H1 (cell line): ENCODE results near the gene SLFN12L. TPM values are rescaled to one million over a fixed set of nuclear protein-coding genes. Genes with fewer than 3 reads are reported as not detected.

Source experiments
- CTCF ChIA-PET: fragments of 300-600 bp; sonication (Branson Sonifier 250); formaldehyde crosslinking; loops from one replicate; lab custom pipeline; 2021; ENCODE audit not compliant: partially characterized antibody; lab: Charles Lee
- POLR2A ChIA-PET: fragments of 300-600 bp; sonication (Branson Sonifier 250); formaldehyde crosslinking; loops from one replicate; lab custom pipeline; 2021; ENCODE audit warnings: inconsistent platforms; ENCODE audit not compliant: partially characterized antibody; lab: Charles Lee
- DNase-seq, 2 experiments: peaks; one replicate each; pipeline versions ENCODE4 v3.0.0 to v3.0.0-alpha.2; 2010 to 2022; ENCODE audit warnings: low spot score in 2 of 2, low read depth in 1 of 2, mixed read lengths in 1 of 2
- FAIRE-seq: peaks from 2 replicates; lab custom pipeline; 2011; peaks lifted over from hg19 to GRCh38; lab: Jason Lieb, UNC
- H2AFZ ChIP-seq: 2 replicates; pipeline ENCODE4 v1.8.1; 2012; ENCODE audit warnings: low read length, inconsistent platforms
- H2AK5ac ChIP-seq: 2 replicates; pipeline ENCODE4 v1.6.1; 2013; ENCODE audit warnings: low read depth, low read length
- H2BK120ac ChIP-seq: replicated peaks from 2 replicates; pipeline ENCODE3; 2013; ENCODE audit warnings: low read depth, low read length, inconsistent platforms
- H2BK12ac ChIP-seq: 2 replicates; pipeline ENCODE4 v1.6.1; 2013; ENCODE audit warnings: low read depth, low read length
- H2BK15ac ChIP-seq: 2 replicates; pipeline ENCODE4 v1.6.1; 2013; ENCODE audit warnings: low read length
- H2BK20ac ChIP-seq: 2 replicates; pipeline ENCODE4 v1.6.1; 2013; ENCODE audit warnings: low read length
- H2BK5ac ChIP-seq: 2 replicates; pipeline ENCODE4 v1.6.1; 2013; ENCODE audit warnings: low read depth, low read length
- H3K14ac ChIP-seq: 2 replicates; pipeline ENCODE4 v1.6.1; 2013; ENCODE audit warnings: inconsistent platforms; ENCODE audit not compliant: insufficient read length
- H3K18ac ChIP-seq: 2 replicates; pipeline ENCODE4 v1.6.1; 2013; ENCODE audit warnings: low read length; ENCODE audit errors: extremely low read depth
- H3K23ac ChIP-seq: 2 replicates; pipeline ENCODE4 v1.6.1; 2013; ENCODE audit warnings: inconsistent platforms; ENCODE audit not compliant: insufficient read length
- H3K23me2 ChIP-seq: 2 replicates; pipeline ENCODE4 v1.6.1; 2013; ENCODE audit warnings: low read depth, low read length
- H3K27ac ChIP-seq: 2 replicates; pipeline ENCODE4 v1.6.1; 2011; ENCODE audit warnings: low read depth, low read length, inconsistent platforms
- H3K27me3 ChIP-seq, 4 experiments: replicated peaks in 1 of 4; 1 replicate in 1 of 4; 2 replicates in 3 of 4; pipeline versions ENCODE4 v1.6.1 to v1.8.1; 2011 to 2013; ENCODE audit warnings: low read length in 3 of 4, mild to moderate bottlenecking in 3 of 4, inconsistent platforms in 2 of 4, mixed read lengths in 2 of 4, moderate library complexity in 1 of 4; ENCODE audit not compliant: control insufficient read depth in 3 of 4, insufficient read depth in 3 of 4; ENCODE audit errors: extremely low read depth in 1 of 4
- H3K36me3 ChIP-seq, 4 experiments: 2 replicates each; pipeline versions ENCODE4 v1.6.1 to v1.8.1; 2011 to 2013; ENCODE audit warnings: mild to moderate bottlenecking in 4 of 4, low read length in 3 of 4, moderate library complexity in 2 of 4, control low read depth in 1 of 4, inconsistent platforms in 1 of 4; ENCODE audit not compliant: insufficient read depth in 4 of 4, control insufficient read depth in 2 of 4
- H3K4ac ChIP-seq: replicated peaks from 2 replicates; pipeline ENCODE3; 2013; ENCODE audit warnings: low read length, low read depth, mixed read lengths, inconsistent platforms; ENCODE audit not compliant: insufficient read length
- H3K4me1 ChIP-seq, 4 experiments: replicated peaks in 1 of 4; 1 replicate in 1 of 4; 2 replicates in 3 of 4; pipeline versions ENCODE4 v1.6.1 to v1.8.1; 2011 to 2013; ENCODE audit warnings: low read length in 3 of 4, inconsistent platforms in 2 of 4, mixed read lengths in 1 of 4; ENCODE audit not compliant: insufficient read depth in 4 of 4, control insufficient read depth in 3 of 4
- H3K4me2 ChIP-seq, 2 experiments: 2 replicates each; pipeline versions ENCODE4 v1.6.1 to v1.8.1; 2011 to 2013; ENCODE audit warnings: low read depth in 2 of 2, low read length in 2 of 2, control low read depth in 1 of 2, inconsistent platforms in 1 of 2, mild to moderate bottlenecking in 1 of 2; ENCODE audit not compliant: insufficient read depth in 1 of 2
- H3K4me3 ChIP-seq, 4 experiments: fragments of 200-600, 300-600 bp in 1 of 4; sonication (generic), shearing (Covaris generic), sonication (Bioruptor Twin) in 1 of 4; 2 replicates each; pipeline versions ENCODE4 v1.5.1 to v1.8.1; 2011 to 2016; ENCODE audit warnings: low read length in 4 of 4, low read depth in 3 of 4, control low read depth in 2 of 4, inconsistent platforms in 2 of 4, mild to moderate bottlenecking in 2 of 4, mixed read lengths in 1 of 4, moderate library complexity in 1 of 4; ENCODE audit not compliant: insufficient read depth in 2 of 4; ENCODE audit errors: extremely low read depth in 1 of 4
- H3K56ac ChIP-seq: replicated peaks from 2 replicates; pipeline ENCODE3; 2013; ENCODE audit warnings: low read depth, mild to moderate bottlenecking, mixed read lengths, low read length, inconsistent platforms; ENCODE audit not compliant: insufficient read length
- H3K79me1 ChIP-seq: 2 replicates; pipeline ENCODE4 v1.6.1; 2013; ENCODE audit warnings: low read depth, low read length, control low read depth
- H3K79me2 ChIP-seq, 2 experiments: 2 replicates each; pipeline versions ENCODE4 v1.6.1 to v1.8.1; 2012 to 2013; ENCODE audit warnings: low read length in 2 of 2, mild to moderate bottlenecking in 2 of 2, inconsistent platforms in 1 of 2; ENCODE audit not compliant: insufficient read depth in 2 of 2, control insufficient read depth in 1 of 2
- H3K9ac ChIP-seq, 4 experiments: replicated peaks in 1 of 4; 1 replicate in 1 of 4; 2 replicates in 3 of 4; pipeline versions ENCODE4 v1.6.1 to v1.8.1; 2011 to 2013; ENCODE audit warnings: low read depth in 3 of 4, low read length in 3 of 4, control low read depth in 2 of 4, mild to moderate bottlenecking in 2 of 4, moderate library complexity in 2 of 4, inconsistent platforms in 1 of 4; ENCODE audit errors: extremely low read depth in 1 of 4
- H3K9me3 ChIP-seq, 2 experiments: 2 replicates each; pipeline versions ENCODE4 v1.6.1 to v1.8.1; 2012 to 2013; ENCODE audit warnings: mild to moderate bottlenecking in 2 of 2, moderate library complexity in 2 of 2, control low read depth in 1 of 2, inconsistent platforms in 1 of 2, low read depth in 1 of 2, low read length in 1 of 2, mixed read lengths in 1 of 2; ENCODE audit not compliant: insufficient read depth in 2 of 2
- H4K20me1 ChIP-seq, 2 experiments: replicated peaks in 1 of 2; 2 replicates each; pipeline versions ENCODE3 to v1.8.1; 2011 to 2013; ENCODE audit warnings: inconsistent platforms in 2 of 2, low read length in 2 of 2, mild to moderate bottlenecking in 1 of 2; ENCODE audit not compliant: insufficient read depth in 2 of 2, control insufficient read depth in 1 of 2
- H4K5ac ChIP-seq: 2 replicates; pipeline ENCODE4 v1.6.1; 2013; ENCODE audit warnings: low read length, low read depth, mixed read lengths, inconsistent platforms; ENCODE audit not compliant: insufficient read length
- H4K8ac ChIP-seq: 2 replicates; pipeline ENCODE4 v1.8.0; 2013; ENCODE audit warnings: mild to moderate bottlenecking, moderate library complexity, low read length, inconsistent platforms; ENCODE audit not compliant: insufficient read depth; ENCODE audit errors: extremely low read depth
- H4K91ac ChIP-seq: replicated peaks from 2 replicates; pipeline ENCODE3; 2013; ENCODE audit warnings: low read length, mixed read lengths, inconsistent platforms; ENCODE audit not compliant: insufficient read length
- BRCA1 ChIP-seq: IDR thresholded peaks from 2 replicates; pipeline ENCODE4 v1.6.1; 2012; ENCODE audit warnings: low read depth, low read length, improper control_type of control experiment
- CHD2 ChIP-seq: IDR thresholded peaks from 2 replicates; pipeline ENCODE4 v1.6.1; 2012; ENCODE audit warnings: low read length, improper control_type of control experiment
- CTBP2 ChIP-seq: IDR thresholded peaks from 2 replicates; pipeline ENCODE4 v1.7.0; 2011; ENCODE audit warnings: borderline replicate concordance, mild to moderate bottlenecking, moderate library complexity, mixed read lengths, low read length; ENCODE audit not compliant: insufficient read depth, insufficient read length
- CTCF ChIP-seq, 3 experiments: IDR thresholded peaks; 1 replicate in 2 of 3; 2 replicates in 1 of 3; pipeline versions ENCODE4 v1.5.1 to v1.6.1; 2011; ENCODE audit warnings: low read length in 3 of 3, mild to moderate bottlenecking in 3 of 3, inconsistent platforms in 2 of 3, low read depth in 1 of 3, moderate library complexity in 1 of 3; ENCODE audit not compliant: insufficient read depth in 1 of 3; ENCODE audit errors: control extremely low read depth in 1 of 3
- EZH2 ChIP-seq: fragments of 200-600 bp; sonication (generic); IDR thresholded peaks from 2 replicates; pipeline ENCODE4 v1.7.1; 2012; ENCODE audit warnings: low read depth, mild to moderate bottlenecking, moderate library complexity, low read length, inconsistent platforms; ENCODE audit not compliant: severe bottlenecking
- KDM1A ChIP-seq: fragments of 200-600, 300-600 bp; sonication (generic); IDR thresholded peaks from 2 replicates; pipeline ENCODE4 v1.7.1; 2016; ENCODE audit warnings: mild to moderate bottlenecking, low read length, borderline replicate concordance
- KDM5A ChIP-seq: fragments of 200-600 bp; IDR thresholded peaks from 2 replicates; pipeline ENCODE4 v1.7.1; 2012; ENCODE audit warnings: mild to moderate bottlenecking, low read length, inconsistent platforms, mixed read lengths
- RNF2 ChIP-seq: fragments of 200-900, 300-1000 bp; sonication (generic); IDR thresholded peaks from 2 replicates; pipeline ENCODE4 v1.7.1; 2016; ENCODE audit warnings: borderline replicate concordance, low read depth, mild to moderate bottlenecking, antibody characterized with exemption, low read length; ENCODE audit not compliant: poor library complexity, severe bottlenecking; ENCODE audit errors: missing control alignments
- SRF ChIP-seq: IDR thresholded peaks from 2 replicates; pipeline ENCODE4 v1.6.1; 2011; ENCODE audit warnings: mild to moderate bottlenecking, low read depth, low read length, moderate library complexity
- SUZ12 ChIP-seq: fragments of 200-600 bp; sonication (generic); IDR thresholded peaks from 2 replicates; pipeline ENCODE4 v1.6.1; 2012; ENCODE audit warnings: mild to moderate bottlenecking, inconsistent platforms, low read length, moderate library complexity, mixed read lengths
- TEAD4 ChIP-seq: IDR thresholded peaks from 2 replicates; pipeline ENCODE4 v1.6.1; 2012; ENCODE audit warnings: low read depth, low read length, inconsistent platforms, mixed read lengths
- YY1 ChIP-seq: IDR thresholded peaks from 2 replicates; pipeline ENCODE4 v1.6.1; 2011; ENCODE audit warnings: low read depth, mild to moderate bottlenecking, low read length
- WGBS, 2 experiments: shearing (Covaris generic) in 1 of 2; methylation state at CpG; one replicate each; pipeline versions ENCODE4 v1.1.6 to v1.1.7; 2013 to 2015; ENCODE audit warnings: low lambda C conversion rate in 2 of 2, mixed read lengths in 2 of 2, inconsistent platforms in 1 of 2, low coverage in 1 of 2, missing lambda C conversion rate in 1 of 2; ENCODE audit not compliant: insufficient replicate concordance in 2 of 2, insufficient coverage in 1 of 2, insufficient read length in 1 of 2; ENCODE audit errors: extremely low coverage in 1 of 2, missing lambda C conversion rate in 1 of 2; 5-methylcytosine and 5-hydroxymethylcytosine counted together
- polyA plus RNA-seq, 7 experiments: library from polyadenylated mRNA; depleted of rRNA in 3 of 7; stranded (reverse) in 5 of 7; unstranded in 2 of 7; fragments of >200 nt in 5 of 7; fragments of 200-250 nt in 2 of 7; gene quantifications; 1 replicate in 5 of 7; 2 replicates in 1 of 7; 4 replicates in 1 of 7; pipeline versions ENCODE4 v1.2.1 to v1.2.3, GENCODE V29; 2011 to 2013; ENCODE audit warnings: missing spikeins in 2 of 7, mixed read lengths in 2 of 7
- total RNA-seq: library from RNA; stranded (reverse); fragmentation: NEBNext Ultra II Directional; extraction: Animal tissue kit (Norgen Biotek cat#: 25700); gene quantifications from 2 replicates; pipeline ENCODE4 v1.2.1, GENCODE V29; 2021

Gene SLFN12L
- total and polyA plus RNA-seq, 2 of the 8 experiments (the other 6 are each of a cell fraction or from before 2014, with no cell fraction given), result not detected

- H2AFZ ChIP-seq, result no peak overlapping the region
- TF ChIP-seq BRCA1, result no peak
- no peak for TF ChIP-seq TEAD4
- no peak for TF ChIP-seq KDM1A
- TF ChIP-seq CTCF (IDR thresholded peaks at IDR 0.05; ENCODE audit: control extremely low read depth in 1 of 3, insufficient read depth in 1 of 3, low read depth in 1 of 3, low read length in 3 of 3), result no peak
- no peak for TF ChIP-seq SUZ12
- no peak for TF ChIP-seq RNF2
- TF ChIP-seq CHD2, result no peak
- TF ChIP-seq YY1, result no peak
- TF ChIP-seq CTBP2, result no peak
- TF ChIP-seq SRF, result no peak
- TF ChIP-seq EZH2, result no peak
- TF ChIP-seq KDM5A, result no peak
Observed at GRCh38 chr17:35541434-35541833, 4.0 kb upstream of the SLFN12L start.

More at GRCh38 chr17:35541434-35541833, 4.0 kb upstream of the SLFN12L start:
- Histone ChIP-seq H3K9ac (no peak overlapping the region), H4K91ac (no peak overlapping the region), H3K79me1 (no peaks in the 10 kb centered on the region), H3K18ac (no peak overlapping the region), H3K79me2 (no peaks in the 10 kb centered on the region), H2BK5ac (no peak overlapping the region), H2AK5ac (no peak overlapping the region), H3K4me2 (no peak overlapping the region), H3K14ac (no peak overlapping the region), H2BK120ac (no peak overlapping the region), H2BK15ac (no peak overlapping the region), H3K4ac (no peak overlapping the region), H3K23me2 (no peaks in the 10 kb centered on the region), H2BK20ac (no peak overlapping the region), H3K27ac (no peak overlapping the region), H2BK12ac (no peak overlapping the region), H4K5ac (no peak overlapping the region), H3K4me3 (no peak overlapping the region), H3K23ac (no peak overlapping the region), H4K8ac (no peak overlapping the region), H3K36me3 (no peaks in the 10 kb centered on the region), H3K27me3 (no peaks in the 10 kb centered on the region), H3K4me1 (no peaks in the 10 kb centered on the region), H4K20me1 (no peaks in the 10 kb centered on the region), H3K56ac (no peak overlapping the region), H3K9me3 (no peaks in the 10 kb centered on the region)
- 85% methylated on average over 1 of the region's 1 CpG; no CpG with 5 or more reads in 1 of the 2 experiments for WGBS, 2 experiments
- DNase-seq (no peak), FAIRE-seq (no peak)
- CTCF ChIA-PET, result interaction anchor here (0.6 to 3.0 kb wide), 4 partner anchors 8 to 290 kb away, joined by 3 to 12 read pairs (median 6); no protein-coding TSS in a partner anchor
- POLR2A ChIA-PET, result no interaction called here
